Pons (tissue), 1 donor: Measurements from ENCODE around the gene FLRT1.

Source experiments
- DNase-seq: peaks from one replicate; pipeline ENCODE4 v3.0.0-alpha.2; 2016; ENCODE audit warnings: low spot score

FLRT1 gene

GRCh38 chr11:64067230-64067993 is 31.7 kb downstream of the FLRT1 start:
- DNase-seq, result no peak

- no peak for DNase-seq
Observed at GRCh38 chr11:64068705-64069400, 33.1 kb downstream of the FLRT1 start.

- DNase-seq, result no peak
Observed at GRCh38 chr11:64069401-64070313, 33.9 kb downstream of the FLRT1 start.

- no peak for DNase-seq
Observed at GRCh38 chr11:64070314-64070681, 34.6 kb downstream of the FLRT1 start.

GRCh38 chr11:64071849-64072248 is 36.1 kb downstream of the FLRT1 start:
- no peak for DNase-seq

- no peak for DNase-seq
Observed at GRCh38 chr11:64072403-64072802, 36.7 kb downstream of the FLRT1 start.

- no peak for DNase-seq
Observed at GRCh38 chr11:64072871-64073270, 37.1 kb downstream of the FLRT1 start.

GRCh38 chr11:64073542-64073941 is 37.8 kb downstream of the FLRT1 start:
- no peak for DNase-seq

- no peak for DNase-seq
Observed at GRCh38 chr11:64074239-64074638, 38.5 kb downstream of the FLRT1 start.

- no peak for DNase-seq
Observed at GRCh38 chr11:64076758-64077157, 41.0 kb downstream of the FLRT1 start.

GRCh38 chr11:64077607-64078006 is 41.9 kb downstream of the FLRT1 start:
- no peak for DNase-seq

GRCh38 chr11:64078284-64078683 is 42.6 kb downstream of the FLRT1 start:
- DNase-seq, result no peak

- DNase-seq, result no peak
Observed at GRCh38 chr11:64078905-64079304, 43.2 kb downstream of the FLRT1 start.

GRCh38 chr11:64080390-64080789 is 44.7 kb downstream of the FLRT1 start:
- DNase-seq, result no peak

- no peak for DNase-seq
Observed at GRCh38 chr11:64081745-64082442, 46.2 kb downstream of the FLRT1 start.

GRCh38 chr11:64083398-64084080 is 47.8 kb downstream of the FLRT1 start:
- DNase-seq, result no peak

GRCh38 chr11:64084146-64084950 is 48.6 kb downstream of the FLRT1 start:
- no peak for DNase-seq

GRCh38 chr11:64084951-64085710 is 49.4 kb downstream of the FLRT1 start:
- DNase-seq, result no peak
